ENCODE results near the gene RALGAPA2.

Gene RALGAPA2

DNA sequence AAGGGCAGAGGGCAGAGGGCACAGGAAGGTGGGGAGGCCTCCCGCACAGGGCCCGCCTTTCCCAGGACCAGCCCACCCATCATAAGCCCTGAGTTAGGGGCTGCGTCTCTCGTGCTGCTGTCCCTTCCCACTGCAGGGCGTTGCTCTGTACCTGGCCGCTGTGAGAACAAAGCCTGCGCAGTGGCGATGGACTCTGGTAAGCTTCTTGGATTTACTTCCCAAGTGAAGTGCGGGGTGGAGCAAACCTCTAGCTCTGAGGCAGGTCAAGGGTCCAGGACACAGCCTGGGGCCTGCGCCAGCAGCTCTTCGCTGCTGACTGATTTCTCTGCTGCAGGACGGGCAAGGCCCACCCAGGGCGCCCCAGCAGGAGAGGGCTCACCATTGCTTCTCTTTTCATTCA lies 320.7 kb downstream of the RALGAPA2 start:
- Histone ChIP-seq H3K9ac (ENCODE audit: low read length) (no peak overlapping the region), H3F3A (ENCODE audit: insufficient read depth, low read length) (no peaks in the 10 kb centered on the region), H3K9me3 (ENCODE audit: low read length) (no peaks in the 10 kb centered on the region), H4K20me1 (ENCODE audit: insufficient read depth, low read length) (no peaks in the 10 kb centered on the region), H2AFZ (ENCODE audit: low read length) (no peak overlapping the region), H3K9me2 (ENCODE audit: low read depth, low read length) (no peaks in the 10 kb centered on the region), H3K36me3 (ENCODE audit: insufficient read depth, low read length) (no peaks in the 10 kb centered on the region), H3K4me3 (ENCODE audit: low read depth, low read length, poor library complexity, severe bottlenecking) (no peak overlapping the region), H3K4me2 (ENCODE audit: low read length) (no peak overlapping the region), H3K27ac (ENCODE audit: low read depth, low read length, poor library complexity, severe bottlenecking) (no peak overlapping the region), H3K79me2 (ENCODE audit: insufficient read depth, low read length) (no peaks in the 10 kb centered on the region), H3K4me1 (ENCODE audit: insufficient read depth, low read length, severe bottlenecking) (no peaks in the 10 kb centered on the region), H3K27me3 (ENCODE audit: insufficient read depth, low read length) (no peaks in the 10 kb centered on the region)
- TF ChIP-seq EZH2 (IDR thresholded peaks at IDR 0.05; ENCODE audit: borderline replicate concordance, low read length): no peak
- TF ChIP-seq, protein P1, sequence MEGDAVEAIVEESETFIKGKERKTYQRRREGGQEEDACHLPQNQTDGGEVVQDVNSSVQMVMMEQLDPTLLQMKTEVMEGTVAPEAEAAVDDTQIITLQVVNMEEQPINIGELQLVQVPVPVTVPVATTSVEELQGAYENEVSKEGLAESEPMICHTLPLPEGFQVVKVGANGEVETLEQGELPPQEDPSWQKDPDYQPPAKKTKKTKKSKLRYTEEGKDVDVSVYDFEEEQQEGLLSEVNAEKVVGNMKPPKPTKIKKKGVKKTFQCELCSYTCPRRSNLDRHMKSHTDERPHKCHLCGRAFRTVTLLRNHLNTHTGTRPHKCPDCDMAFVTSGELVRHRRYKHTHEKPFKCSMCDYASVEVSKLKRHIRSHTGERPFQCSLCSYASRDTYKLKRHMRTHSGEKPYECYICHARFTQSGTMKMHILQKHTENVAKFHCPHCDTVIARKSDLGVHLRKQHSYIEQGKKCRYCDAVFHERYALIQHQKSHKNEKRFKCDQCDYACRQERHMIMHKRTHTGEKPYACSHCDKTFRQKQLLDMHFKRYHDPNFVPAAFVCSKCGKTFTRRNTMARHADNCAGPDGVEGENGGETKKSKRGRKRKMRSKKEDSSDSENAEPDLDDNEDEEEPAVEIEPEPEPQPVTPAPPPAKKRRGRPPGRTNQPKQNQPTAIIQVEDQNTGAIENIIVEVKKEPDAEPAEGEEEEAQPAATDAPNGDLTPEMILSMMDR (IDR thresholded peaks at IDR 0.05; ENCODE audit: low read length): no peak

DNA sequence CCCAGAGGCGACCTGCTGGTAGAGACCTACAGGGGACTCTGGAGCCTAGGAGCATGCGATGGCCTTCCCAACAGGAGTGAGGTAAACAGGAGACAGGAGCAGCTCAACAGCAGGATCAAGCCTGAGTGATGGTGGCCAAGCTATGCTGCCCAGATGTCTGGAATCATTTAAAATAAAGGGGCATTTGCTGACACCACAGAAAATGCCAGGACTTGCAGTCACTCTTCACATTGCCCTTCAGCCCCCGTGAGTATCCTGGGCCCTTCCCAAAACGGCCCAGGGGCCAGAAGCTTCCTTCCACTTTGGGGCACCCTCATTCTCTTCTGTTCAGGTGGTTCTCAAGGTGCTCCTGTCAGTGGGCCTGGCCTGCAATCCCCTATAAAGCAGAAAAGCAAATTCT lies 321.3 kb downstream of the RALGAPA2 start:
- H3K36me3 ChIP-seq (ENCODE audit: insufficient read depth, low read length): no peaks in the 10 kb centered on the region
- H3K27me3 ChIP-seq (ENCODE audit: insufficient read depth, low read length): no peaks in the 10 kb centered on the region
- no peak overlapping the region for H3K4me3 ChIP-seq (ENCODE audit: low read depth, low read length, poor library complexity, severe bottlenecking)
- H3K9me2 ChIP-seq (ENCODE audit: low read depth, low read length): no peaks in the 10 kb centered on the region
- H3K4me2 ChIP-seq (ENCODE audit: low read length): no peak overlapping the region
- H2AFZ ChIP-seq (ENCODE audit: low read length): no peak overlapping the region
- no peaks in the 10 kb centered on the region for H3K9me3 ChIP-seq (ENCODE audit: low read length)
- H3K4me1 ChIP-seq (ENCODE audit: insufficient read depth, low read length, severe bottlenecking): no peaks in the 10 kb centered on the region
- no peak for TF ChIP-seq EZH2 (IDR thresholded peaks at IDR 0.05; ENCODE audit: borderline replicate concordance, low read length)
- H3K9ac ChIP-seq (ENCODE audit: low read length): no peak overlapping the region
- H4K20me1 ChIP-seq (ENCODE audit: insufficient read depth, low read length): no peaks in the 10 kb centered on the region
- H3F3A ChIP-seq (ENCODE audit: insufficient read depth, low read length): no peaks in the 10 kb centered on the region
- no peaks in the 10 kb centered on the region for H3K79me2 ChIP-seq (ENCODE audit: insufficient read depth, low read length)
- H3K27ac ChIP-seq (ENCODE audit: low read depth, low read length, poor library complexity, severe bottlenecking): no peak overlapping the region

DNA sequence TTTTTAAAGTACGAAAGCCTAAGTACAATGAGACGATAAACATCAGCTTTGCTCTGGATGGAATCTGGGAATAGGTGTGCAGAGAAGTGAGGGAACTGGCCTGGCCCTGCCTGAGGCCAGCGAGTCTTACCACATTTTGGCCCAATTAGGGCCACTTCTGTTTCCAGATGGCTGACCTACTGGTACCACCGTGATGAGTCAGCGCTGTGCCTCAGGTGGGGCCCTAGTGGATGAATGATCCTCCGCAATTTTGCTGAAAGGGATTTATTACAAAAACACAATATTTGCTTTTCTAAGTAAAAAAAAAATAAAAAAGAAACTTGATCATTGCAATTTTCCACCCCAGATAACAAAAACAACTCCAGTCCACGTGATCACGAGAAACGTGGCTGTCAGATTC lies 322.1 kb downstream of the RALGAPA2 start:
- Histone ChIP-seq H3K9ac (ENCODE audit: low read length) (no peak overlapping the region), H2AFZ (ENCODE audit: low read length) (no peak overlapping the region), H3K4me2 (ENCODE audit: low read length) (no peak overlapping the region), H3F3A (ENCODE audit: insufficient read depth, low read length) (no peaks in the 10 kb centered on the region), H3K4me3 (ENCODE audit: low read depth, low read length, poor library complexity, severe bottlenecking) (no peak overlapping the region), H3K4me1 (ENCODE audit: insufficient read depth, low read length, severe bottlenecking) (no peaks in the 10 kb centered on the region), H3K79me2 (ENCODE audit: insufficient read depth, low read length) (no peaks in the 10 kb centered on the region), H4K20me1 (ENCODE audit: insufficient read depth, low read length) (no peaks in the 10 kb centered on the region), H3K9me2 (ENCODE audit: low read depth, low read length) (no peaks in the 10 kb centered on the region), H3K27ac (ENCODE audit: low read depth, low read length, poor library complexity, severe bottlenecking) (no peak overlapping the region), H3K36me3 (ENCODE audit: insufficient read depth, low read length) (no peaks in the 10 kb centered on the region), H3K27me3 (ENCODE audit: insufficient read depth, low read length) (no peaks in the 10 kb centered on the region), H3K9me3 (ENCODE audit: low read length) (no peaks in the 10 kb centered on the region)
- no peak for TF ChIP-seq EZH2 (IDR thresholded peaks at IDR 0.05; ENCODE audit: borderline replicate concordance, low read length)
- TF ChIP-seq, protein P1 (IDR thresholded peaks at IDR 0.05; ENCODE audit: low read length): no peak

- TF ChIP-seq, protein P1 (IDR thresholded peaks at IDR 0.05; ENCODE audit: low read length): no peak
- TF ChIP-seq EZH2 (IDR thresholded peaks at IDR 0.05; ENCODE audit: borderline replicate concordance, low read length): no peak
- H3K4me2 ChIP-seq (ENCODE audit: low read length): no peak overlapping the region
These were observed 326.3 kb downstream of the RALGAPA2 start for GRCh38 chr20:20386192-20386591.

More at GRCh38 chr20:20386192-20386591, 326.3 kb downstream of the RALGAPA2 start:
- Histone ChIP-seq H3K9ac (ENCODE audit: low read length) (no peak overlapping the region), H3K9me2 (ENCODE audit: low read depth, low read length) (no peaks in the 10 kb centered on the region), H3K27ac (ENCODE audit: low read depth, low read length, poor library complexity, severe bottlenecking) (no peak overlapping the region), H3F3A (ENCODE audit: insufficient read depth, low read length) (no peaks in the 10 kb centered on the region), H3K36me3 (ENCODE audit: insufficient read depth, low read length) (no peaks in the 10 kb centered on the region), H4K20me1 (ENCODE audit: insufficient read depth, low read length) (no peaks in the 10 kb centered on the region), H3K4me1 (ENCODE audit: insufficient read depth, low read length, severe bottlenecking) (no peaks in the 10 kb centered on the region), H3K9me3 (ENCODE audit: low read length) (no peaks in the 10 kb centered on the region), H3K79me2 (ENCODE audit: insufficient read depth, low read length) (no peaks in the 10 kb centered on the region), H3K4me3 (ENCODE audit: low read depth, low read length, poor library complexity, severe bottlenecking) (no peak overlapping the region), H3K27me3 (ENCODE audit: insufficient read depth, low read length) (no peaks in the 10 kb centered on the region), H2AFZ (ENCODE audit: low read length) (no peak overlapping the region)

All from OCI-LY1 (cell line).